HuH-7 (cell line): ENCODE results near the gene OPN4.
A peak's percentile ranks its signal among the peaks of the same experiment; 100 is the strongest.

Source experiments
- DNase-seq: peaks from one replicate; pipeline ENCODE4 v3.0.0; 2011; ENCODE audit warnings: low spot score

Gene OPN4

DNA sequence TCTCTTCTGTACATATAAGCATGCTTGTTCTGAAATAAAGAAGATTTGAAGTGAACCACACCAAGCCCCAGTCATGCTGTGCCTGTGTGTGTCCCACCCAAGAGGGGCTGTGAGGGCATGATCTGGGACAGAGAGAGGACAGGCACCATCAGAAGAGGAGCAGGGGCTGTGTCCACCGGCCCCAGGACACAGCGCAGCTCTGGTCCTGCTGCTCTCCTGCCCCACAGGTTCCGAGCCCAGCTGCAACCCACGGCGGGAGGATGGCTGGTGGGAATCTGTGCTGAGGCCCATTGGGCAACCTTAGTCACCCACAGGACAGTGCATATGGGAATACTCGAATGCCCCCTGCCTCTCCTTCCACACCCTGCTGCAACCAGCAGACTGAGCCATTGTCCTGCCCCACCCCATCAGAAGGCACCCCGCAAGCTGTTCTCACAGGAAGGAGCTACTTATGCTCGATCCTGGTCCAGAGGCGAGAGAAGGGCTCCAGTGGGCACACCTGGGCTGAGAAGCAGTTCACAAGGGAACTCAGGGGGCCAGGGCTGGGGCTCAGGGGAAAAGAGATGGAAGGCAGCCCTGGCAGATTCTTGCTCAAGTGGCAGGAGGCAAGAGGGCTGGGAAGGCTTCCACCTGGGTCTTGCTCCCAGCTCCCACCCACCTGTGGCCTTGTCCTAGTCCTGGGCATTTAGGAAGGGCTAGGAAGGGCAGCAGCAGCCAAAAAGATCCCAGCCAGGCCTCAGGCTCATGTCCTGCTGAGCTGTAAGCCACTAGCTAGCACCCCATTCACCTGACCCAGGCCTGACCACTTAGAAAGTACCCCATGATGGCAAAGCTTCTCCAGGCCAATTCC, 45.9 kb downstream of the OPN4 start:
- DNase-seq = no peak

GRCh38 chr10:86700851-86701617, 46.7 kb downstream of the OPN4 start:
- DNase-seq = no peak

GRCh38 chr10:86703176-86703575, 48.8 kb downstream of the OPN4 start:
- DNase-seq = no peak

DNA sequence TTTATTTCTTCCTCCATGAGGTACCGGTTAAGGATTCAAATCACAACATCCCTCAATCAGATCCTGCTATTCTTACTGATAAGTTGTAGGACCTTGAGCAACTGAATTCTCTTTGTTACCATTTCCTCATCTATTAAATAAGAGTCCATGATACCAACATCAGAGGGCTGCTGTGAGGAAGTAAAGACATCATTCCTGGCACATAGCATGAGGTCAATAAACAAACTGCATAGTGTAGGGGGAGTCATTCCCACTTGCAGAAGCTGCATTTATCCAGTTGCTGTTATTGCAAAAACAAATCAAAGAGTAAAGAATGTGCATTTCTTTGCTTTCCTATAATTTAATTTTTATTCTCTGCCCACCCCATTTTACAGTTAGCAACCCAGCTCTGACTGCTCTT, 50.8 kb downstream of the OPN4 start:
- no peak for DNase-seq

DNA sequence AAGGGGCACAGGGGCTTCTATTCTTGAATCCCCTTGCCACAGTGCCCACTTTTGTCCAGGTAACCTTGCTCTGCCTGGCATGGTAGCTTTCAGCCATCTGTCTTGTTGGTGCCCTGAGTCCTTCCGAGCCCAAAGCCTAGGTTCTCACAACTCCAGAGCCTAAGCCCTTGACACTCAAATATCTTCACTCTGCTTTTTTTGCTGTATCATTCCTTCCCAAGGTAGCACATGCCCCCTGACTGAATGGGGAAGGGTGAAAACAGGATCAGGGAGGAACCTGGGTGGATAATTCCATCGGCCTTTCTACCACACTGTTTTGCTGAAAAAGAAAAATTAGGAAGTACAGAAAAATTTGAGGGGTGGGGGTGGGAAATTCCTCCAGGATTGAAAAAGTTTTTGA, 51.6 kb downstream of the OPN4 start:
- no peak for DNase-seq

GRCh38 chr10:86706401-86706841, 52.1 kb downstream of the OPN4 start:
- no peak for DNase-seq

GRCh38 chr10:86706977-86707376, 52.6 kb downstream of the OPN4 start:
- no peak for DNase-seq

DNA sequence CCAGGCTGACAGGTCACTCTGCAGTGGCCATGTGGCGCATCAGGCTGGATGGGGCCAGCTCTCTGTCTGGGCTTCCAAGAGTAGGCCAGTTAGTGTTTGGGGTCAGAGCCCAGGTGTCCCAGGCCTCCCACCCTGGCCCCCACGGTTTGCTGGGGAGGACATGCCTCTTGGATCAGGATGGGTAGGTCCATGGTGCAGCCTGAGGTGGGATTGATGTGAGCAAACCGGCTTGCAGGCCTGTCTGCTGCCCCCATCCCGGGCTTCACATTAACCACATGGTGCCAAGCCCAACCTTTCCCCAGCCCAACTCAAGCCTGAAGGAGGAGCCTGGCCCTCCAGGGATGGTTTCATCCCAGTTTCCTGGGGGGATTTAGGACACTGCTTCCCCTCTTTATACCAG, 53.2 kb downstream of the OPN4 start:
- DNase-seq = no peak

GRCh38 chr10:86708068-86708782, 53.9 kb downstream of the OPN4 start:
- no peak for DNase-seq

GRCh38 chr10:86708783-86709380, 54.5 kb downstream of the OPN4 start:
- DNase-seq = no peak

- no peak for DNase-seq
Measured at GRCh38 chr10:86709396-86710185, 55.2 kb downstream of the OPN4 start.

- peak; percentile 92 for DNase-seq
Measured at GRCh38 chr10:86710987-86711512, 56.7 kb downstream of the OPN4 start.

- peak; percentile 75 for DNase-seq
Measured at GRCh38 chr10:86711513-86712316, 57.4 kb downstream of the OPN4 start.

GRCh38 chr10:86712317-86712707, 58.0 kb downstream of the OPN4 start:
- DNase-seq = no peak

DNA sequence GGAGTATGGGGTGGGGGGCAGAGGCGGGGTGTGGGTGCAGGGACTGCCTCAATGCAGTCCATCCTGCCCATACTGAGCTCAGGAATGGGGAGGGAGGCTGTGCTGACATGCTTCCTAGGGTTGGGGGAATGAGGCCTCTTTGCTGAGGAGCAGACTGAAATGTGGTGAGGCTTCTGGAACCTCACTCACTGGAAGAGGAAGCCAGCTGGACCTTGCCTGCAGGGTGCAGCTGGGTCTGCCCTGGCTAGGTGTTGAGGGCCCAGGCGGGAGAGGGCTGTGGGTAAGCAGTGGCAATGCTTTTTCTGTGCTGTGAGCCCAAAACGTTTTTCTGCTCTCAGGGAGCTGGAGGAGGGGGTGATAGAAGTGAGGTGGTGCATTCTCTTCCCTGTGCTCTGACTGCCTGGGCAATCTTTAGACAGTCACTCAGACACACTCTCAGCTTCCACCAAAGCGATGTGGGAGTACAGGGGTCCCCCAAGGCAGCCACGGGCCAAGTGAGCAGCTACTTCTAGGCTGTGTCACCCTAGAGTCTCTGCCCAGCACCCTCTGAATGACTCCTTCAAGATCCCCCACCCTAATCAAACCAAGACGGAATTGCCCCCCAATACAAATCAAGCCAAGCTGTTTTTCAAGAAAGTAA, 60.9 kb downstream of the OPN4 start:
- DNase-seq = no peak

- DNase-seq = no peak
Measured at GRCh38 chr10:86715836-86716235, 61.5 kb downstream of the OPN4 start.
